Cardiac muscle cell (in vitro differentiated cells and primary cell): Measurements from ENCODE around the gene DNM2. TPM values are rescaled to one million over a fixed set of nuclear protein-coding genes. Genes with fewer than 3 reads are reported as not detected.
A peak's percentile ranks its signal among the peaks of the same experiment; 100 is the strongest.

ENCODE experiments used
- DNase-seq, 2 donors: peaks; one replicate each; pipeline versions ENCODE4 v3.0.0 to v3.0.0-alpha.2; 2010 to 2017; ENCODE audit warnings: low read depth in 1 of 2, low spot score in 1 of 2
- H3K27ac ChIP-seq: fragments of 200-600 bp; sonication (generic); 2 replicates; pipeline ENCODE4 v1.5.1; 2016
- H3K27me3 ChIP-seq: fragments of 200-600 bp; sonication (generic); 2 replicates; pipeline ENCODE4 v1.6.0; 2016; ENCODE audit warnings: control low read depth
- H3K36me3 ChIP-seq: fragments of 200-600 bp; sonication (generic); 2 replicates; pipeline ENCODE4 v1.5.1; 2016; ENCODE audit warnings: control low read depth
- H3K4me1 ChIP-seq: fragments of 200-600 bp; sonication (generic); 2 replicates; pipeline ENCODE4 v1.8.1; 2017; ENCODE audit warnings: low read depth, mild to moderate bottlenecking, mixed run types
- H3K4me3 ChIP-seq: fragments of 200-600 bp; sonication (generic); 2 replicates; pipeline ENCODE4 v1.5.1; 2016; ENCODE audit warnings: mild to moderate bottlenecking
- H3K9me3 ChIP-seq: fragments of 200-600 bp; sonication (generic); 2 replicates; pipeline ENCODE4 v1.5.1; 2017; ENCODE audit warnings: low read depth, mild to moderate bottlenecking, control low read depth
- CTCF ChIP-seq: IDR thresholded peaks from 2 replicates; pipeline ENCODE4 v1.5.1; 2012; ENCODE audit warnings: low read depth, mild to moderate bottlenecking, low read length
- polyA plus RNA-seq: library from polyadenylated mRNA; unstranded; fragments of >200 nt; fragmentation: Nextera tagmentation; extraction: Ambion mirVana; gene quantifications from 2 replicates; pipeline ENCODE4 v1.2.1, GENCODE V29; 2016
- total RNA-seq: library from RNA; depleted of rRNA; stranded (reverse); fragments of >200 nt; gene quantifications from 2 replicates; pipeline ENCODE4 v1.2.3, GENCODE V29; 2016

Gene DNM2
- total and polyA plus RNA-seq, 2 experiments from 2014 or later = 122 to 132 TPM

GRCh38 chr19:10829967-10830366 lies 112.1 kb downstream of the DNM2 start:
- DNase-seq = no peak
- Histone ChIP-seq H3K4me3 (no peak overlapping the region), H3K4me1 (peaks cover 14% of the 10 kb centered on the region), H3K36me3 (peaks cover 35% of the 10 kb centered on the region), H3K27ac (peak overlapping the region; percentile 89), H3K27me3 (no peaks in the 10 kb centered on the region), H3K9me3 (no peaks in the 10 kb centered on the region)
- TF ChIP-seq CTCF = no peak

DNA sequence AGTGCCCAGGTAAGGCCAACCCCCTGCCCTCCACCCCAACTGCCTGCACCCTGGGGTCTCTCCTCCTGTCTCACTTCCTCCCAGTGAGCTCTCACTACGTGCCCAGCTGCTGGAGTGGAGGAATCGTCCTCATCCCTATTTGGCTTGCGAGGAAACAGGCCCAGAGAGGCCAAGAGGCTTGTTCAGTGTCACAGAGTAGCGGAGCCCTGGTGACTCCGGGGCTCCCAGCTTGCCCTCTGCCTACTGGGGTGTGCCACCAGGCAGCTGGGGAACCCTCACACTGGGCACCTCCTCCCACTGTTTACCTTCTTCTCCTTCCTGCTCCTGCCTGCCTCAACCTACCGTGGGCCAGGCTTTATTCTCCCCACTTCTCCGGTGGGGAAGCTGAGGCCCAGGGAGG lies 112.5 kb downstream of the DNM2 start:
- peak overlapping the region; percentile 89 for H3K27ac ChIP-seq
- H3K4me1 ChIP-seq = peaks cover 14% of the 10 kb centered on the region
- no peaks in the 10 kb centered on the region for H3K27me3 ChIP-seq
- no peaks in the 10 kb centered on the region for H3K9me3 ChIP-seq
- H3K4me3 ChIP-seq = no peak overlapping the region
- no peak for TF ChIP-seq CTCF
- DNase-seq = no peak
- peaks cover 31% of the 10 kb centered on the region for H3K36me3 ChIP-seq

- Histone ChIP-seq H3K27ac (peak overlapping the region; percentile 89), H3K36me3 (peaks cover 27% of the 10 kb centered on the region)
Measured at GRCh38 chr19:10830931-10831779, 113.3 kb downstream of the DNM2 start.

GRCh38 chr19:10831987-10832938 lies 114.4 kb downstream of the DNM2 start:
- H3K27me3 ChIP-seq = no peaks in the 10 kb centered on the region
- no peak for TF ChIP-seq CTCF
- no peak overlapping the region for H3K4me3 ChIP-seq
- peaks cover 25% of the 10 kb centered on the region for H3K36me3 ChIP-seq
- no peaks in the 10 kb centered on the region for H3K9me3 ChIP-seq
- peaks cover 14% of the 10 kb centered on the region for H3K4me1 ChIP-seq
- H3K27ac ChIP-seq = peak overlapping the region; percentile 89
- no peak for DNase-seq

More at GRCh38 chr19:10830931-10831779, 113.3 kb downstream of the DNM2 start:
- Histone ChIP-seq H3K9me3 (no peaks in the 10 kb centered on the region), H3K4me1 (peaks cover 14% of the 10 kb centered on the region), H3K27me3 (no peaks in the 10 kb centered on the region), H3K4me3 (no peak overlapping the region)
- TF ChIP-seq CTCF = no peak
- no peak for DNase-seq

GRCh38 chr19:10832939-10833296 lies 115.0 kb downstream of the DNM2 start:
- Histone ChIP-seq H3K4me3 (no peak overlapping the region), H3K27ac (peak overlapping the region; percentile 89), H3K36me3 (peaks cover 25% of the 10 kb centered on the region), H3K27me3 (no peaks in the 10 kb centered on the region), H3K4me1 (peaks cover 14% of the 10 kb centered on the region), H3K9me3 (no peaks in the 10 kb centered on the region)
- no peak for TF ChIP-seq CTCF
- DNase-seq = no peak
